OCI-LY3 (cell line): ENCODE data around the gene VTCN1.

Source experiments
- H2AFZ ChIP-seq: fragments of 200-600, 300-600 bp; shearing (Covaris generic); 2 replicates; pipeline ENCODE4 v1.6.0; 2014; ENCODE audit warnings: antibody characterized with exemption, low read depth, low read length
- H3K27ac ChIP-seq: fragments of 200-600, 300-600 bp; sonication (generic); 2 replicates; pipeline ENCODE4 v1.5.1; 2014; ENCODE audit warnings: mild to moderate bottlenecking, low read length, moderate library complexity, mixed read lengths
- H3K27me3 ChIP-seq: fragments of 200-600, 300-600 bp; sonication (generic); 2 replicates; pipeline ENCODE4 v1.6.1; 2014; ENCODE audit warnings: low read depth, low read length, mixed read lengths
- H3K36me3 ChIP-seq: fragments of 200-600, 300-600 bp; sonication (generic); replicated peaks from 2 replicates; pipeline ENCODE3; 2014; ENCODE audit warnings: low read depth, low read length, mixed read lengths
- H3K4me1 ChIP-seq: fragments of 300-600, 200-600 bp; sonication (generic); 2 replicates; pipeline ENCODE4 v1.6.1; 2014; ENCODE audit warnings: low read length, mixed read lengths
- H3K4me2 ChIP-seq: fragments of 200-600, 300-600 bp; sonication (generic); 2 replicates; pipeline ENCODE4 v1.6.1; 2014; ENCODE audit warnings: low read length, mixed read lengths
- H3K4me3 ChIP-seq: fragments of 300-600, 200-600 bp; sonication (generic); 2 replicates; pipeline ENCODE4 v1.5.1; 2014; ENCODE audit warnings: antibody characterized with exemption, mild to moderate bottlenecking, low read length, moderate library complexity
- H3K79me2 ChIP-seq: fragments of 300-600, 200-600 bp; shearing (Covaris generic); 2 replicates; pipeline ENCODE4 v1.6.1; 2014; ENCODE audit warnings: mild to moderate bottlenecking, low read length, mixed read lengths
- H3K9ac ChIP-seq: fragments of 300-600, 200-600 bp; shearing (Covaris generic); 2 replicates; pipeline ENCODE4 v1.6.0; 2014; ENCODE audit warnings: mild to moderate bottlenecking, low read length, moderate library complexity
- H3K9me3 ChIP-seq: fragments of 200-600, 300-600 bp; shearing (Covaris generic); 2 replicates; pipeline ENCODE4 v1.6.1; 2014; ENCODE audit warnings: low read length, mixed read lengths; ENCODE audit not compliant: insufficient read depth
- H4K20me1 ChIP-seq: fragments of 200-600, 300-600 bp; sonication (generic); 2 replicates; pipeline ENCODE4 v1.6.1; 2016; ENCODE audit warnings: low read length, mixed read lengths; ENCODE audit not compliant: insufficient read depth
- CTCF ChIP-seq: fragments of 200-600, 300-600 bp; sonication (generic); IDR thresholded peaks from 2 replicates; pipeline ENCODE4 v1.5.1; 2014; ENCODE audit warnings: antibody characterized with exemption, low read length, low read depth
- EZH2phosphoT487 ChIP-seq: fragments of 200-600 bp; shearing (Covaris generic); IDR thresholded peaks from 2 replicates; pipeline ENCODE4 v1.6.1; 2018; ENCODE audit warnings: antibody characterized with exemption, mixed run types, low read depth

Gene VTCN1

GRCh38 chr1:117188816-117189437 is 21.8 kb downstream of the VTCN1 start:
- TF ChIP-seq EZH2phosphoT487 (no peak), CTCF (no peak)
- no peak overlapping the region for H3K4me3 ChIP-seq
- no peaks in the 10 kb centered on the region for H3K79me2 ChIP-seq
- H4K20me1 ChIP-seq, result no peaks in the 10 kb centered on the region
- H3K27ac ChIP-seq, result no peak overlapping the region
- no peak overlapping the region for H2AFZ ChIP-seq
- no peaks in the 10 kb centered on the region for H3K36me3 ChIP-seq
- no peaks in the 10 kb centered on the region for H3K9me3 ChIP-seq
- H3K4me2 ChIP-seq, result no peak overlapping the region
- H3K9ac ChIP-seq, result no peak overlapping the region
- H3K27me3 ChIP-seq, result no peaks in the 10 kb centered on the region
- no peaks in the 10 kb centered on the region for H3K4me1 ChIP-seq

DNA sequence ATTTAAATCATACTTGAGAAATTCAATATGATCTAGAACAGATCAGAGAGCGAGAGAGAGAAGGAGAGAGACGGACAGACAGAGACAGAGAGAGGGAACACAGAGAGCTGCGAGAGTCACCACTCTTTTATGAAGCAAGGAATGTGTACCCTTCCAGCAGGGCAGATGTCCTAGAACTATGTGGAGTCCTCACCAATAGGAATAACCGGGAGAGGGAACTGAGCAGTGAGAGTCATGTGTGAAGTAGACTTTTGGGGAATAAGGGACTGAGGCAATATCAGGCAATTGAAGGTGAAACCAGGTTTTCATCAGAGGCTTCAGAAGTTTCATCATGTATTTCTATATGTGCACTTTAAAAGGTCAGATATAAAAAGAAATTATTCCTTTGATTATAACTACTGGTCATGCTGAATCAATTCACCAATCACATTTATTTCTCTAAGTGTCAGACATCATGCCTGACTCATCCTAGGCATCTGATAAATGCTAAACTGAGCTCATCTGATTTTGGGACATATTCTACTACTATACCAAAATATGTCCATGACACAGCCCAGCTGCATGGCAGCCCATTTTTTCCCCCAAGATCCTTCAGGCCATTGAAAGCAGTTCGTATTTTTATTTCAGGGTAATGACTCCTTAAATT is 22.4 kb downstream of the VTCN1 start:
- Histone ChIP-seq H3K9me3 (no peaks in the 10 kb centered on the region), H4K20me1 (no peaks in the 10 kb centered on the region), H3K36me3 (no peaks in the 10 kb centered on the region), H3K79me2 (no peaks in the 10 kb centered on the region), H2AFZ (no peak overlapping the region), H3K4me2 (no peak overlapping the region), H3K4me3 (no peak overlapping the region), H3K27me3 (no peaks in the 10 kb centered on the region), H3K4me1 (no peaks in the 10 kb centered on the region), H3K9ac (no peak overlapping the region), H3K27ac (no peak overlapping the region)
- TF ChIP-seq EZH2phosphoT487, result no peak
- no peak for TF ChIP-seq CTCF

GRCh38 chr1:117183112-117183511 is 27.6 kb downstream of the VTCN1 start:
- Histone ChIP-seq H3K9ac (no peak overlapping the region), H3K27ac (no peak overlapping the region), H3K4me2 (no peak overlapping the region), H3K4me1 (no peaks in the 10 kb centered on the region), H3K4me3 (no peak overlapping the region), H3K36me3 (no peaks in the 10 kb centered on the region), H3K27me3 (no peaks in the 10 kb centered on the region), H3K9me3 (no peaks in the 10 kb centered on the region), H2AFZ (no peak overlapping the region), H4K20me1 (no peaks in the 10 kb centered on the region), H3K79me2 (no peaks in the 10 kb centered on the region)
- TF ChIP-seq EZH2phosphoT487 (no peak), CTCF (no peak)

DNA sequence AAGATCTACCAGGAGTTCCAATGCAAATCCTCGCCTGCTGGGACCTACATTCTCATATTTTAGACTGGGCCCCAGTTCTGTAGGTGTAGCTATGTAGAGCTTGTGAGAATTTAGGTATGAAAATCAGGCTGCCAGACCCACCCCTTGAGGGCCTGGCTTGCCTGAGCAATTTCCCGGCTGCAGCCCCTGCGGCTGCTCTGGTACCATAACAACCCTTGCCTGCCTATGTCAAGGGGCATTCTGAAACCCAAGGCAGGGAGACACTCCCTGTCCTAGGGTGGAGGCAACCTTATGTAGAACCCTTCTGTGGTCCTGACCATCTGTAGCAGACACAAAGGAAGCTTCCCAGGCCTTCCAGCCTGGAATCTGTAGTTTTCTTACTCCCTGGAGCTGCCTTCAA is 28.4 kb downstream of the VTCN1 start:
- Histone ChIP-seq H3K4me2 (no peak overlapping the region), H3K36me3 (no peaks in the 10 kb centered on the region), H3K4me1 (no peaks in the 10 kb centered on the region), H2AFZ (no peak overlapping the region), H3K27ac (no peak overlapping the region), H3K9ac (no peak overlapping the region), H3K79me2 (no peaks in the 10 kb centered on the region), H3K4me3 (no peak overlapping the region), H3K27me3 (no peaks in the 10 kb centered on the region), H4K20me1 (no peaks in the 10 kb centered on the region), H3K9me3 (no peaks in the 10 kb centered on the region)
- TF ChIP-seq CTCF, result no peak
- no peak for TF ChIP-seq EZH2phosphoT487
